GM18861 (cell line): Measurements from ENCODE around the gene COL20A1.

Experiments used
- ATAC-seq: cut with Tn5 transposase; IDR thresholded peaks from one replicate; pipeline ENCODE4 v1.9.1; 2021; ENCODE audit not compliant: unreplicated experiment

COL20A1 gene

GRCh38 chr20:63346131-63347080 lies 53.4 kb downstream of the COL20A1 start:
- ATAC-seq = no peak

- ATAC-seq = no peak
These were observed 54.2 kb downstream of the COL20A1 start for GRCh38 chr20:63347081-63347741.

DNA sequence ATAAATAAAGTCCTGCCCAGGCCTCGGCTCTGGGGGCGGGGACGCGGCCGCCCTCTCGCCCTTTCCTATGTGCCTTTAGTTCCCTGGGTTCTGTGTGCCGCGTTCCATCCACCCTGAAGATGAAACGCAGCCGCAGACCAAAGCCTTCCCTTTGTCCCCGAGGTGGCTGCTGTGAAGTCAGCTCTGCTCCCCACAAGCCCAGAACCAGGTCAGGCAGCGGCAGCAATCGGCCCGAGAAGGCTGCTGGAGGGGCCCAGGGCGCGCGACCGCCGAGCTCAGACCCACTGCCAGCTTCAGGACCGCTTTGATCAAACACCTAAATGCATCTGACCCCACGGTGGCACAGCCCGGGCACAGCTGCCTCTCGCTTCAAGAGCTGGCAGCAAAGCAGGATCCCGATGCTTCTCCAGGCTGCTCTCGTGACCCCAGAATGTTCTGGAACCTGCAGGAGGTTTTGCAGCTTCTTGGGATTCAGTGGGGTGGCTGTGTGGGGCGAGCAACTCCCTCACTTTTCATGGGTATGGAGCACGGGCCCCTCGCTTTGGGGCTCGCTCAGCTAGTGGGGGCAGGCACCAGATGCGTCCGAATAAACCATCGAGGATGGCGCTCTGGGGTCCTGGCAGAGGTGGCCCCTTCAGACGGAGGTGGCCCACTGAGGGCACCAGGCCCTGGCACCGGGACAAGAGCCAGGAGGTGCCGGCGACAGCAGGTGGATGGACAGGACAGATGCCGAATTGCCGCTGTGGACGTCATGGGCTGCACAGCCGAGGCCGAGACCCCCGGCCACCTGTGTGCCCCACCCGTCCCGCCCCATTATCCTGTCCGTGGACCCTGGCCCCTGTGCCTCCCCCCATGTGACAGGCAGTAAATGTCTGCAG lies 55.2 kb downstream of the COL20A1 start:
- ATAC-seq = no peak

DNA sequence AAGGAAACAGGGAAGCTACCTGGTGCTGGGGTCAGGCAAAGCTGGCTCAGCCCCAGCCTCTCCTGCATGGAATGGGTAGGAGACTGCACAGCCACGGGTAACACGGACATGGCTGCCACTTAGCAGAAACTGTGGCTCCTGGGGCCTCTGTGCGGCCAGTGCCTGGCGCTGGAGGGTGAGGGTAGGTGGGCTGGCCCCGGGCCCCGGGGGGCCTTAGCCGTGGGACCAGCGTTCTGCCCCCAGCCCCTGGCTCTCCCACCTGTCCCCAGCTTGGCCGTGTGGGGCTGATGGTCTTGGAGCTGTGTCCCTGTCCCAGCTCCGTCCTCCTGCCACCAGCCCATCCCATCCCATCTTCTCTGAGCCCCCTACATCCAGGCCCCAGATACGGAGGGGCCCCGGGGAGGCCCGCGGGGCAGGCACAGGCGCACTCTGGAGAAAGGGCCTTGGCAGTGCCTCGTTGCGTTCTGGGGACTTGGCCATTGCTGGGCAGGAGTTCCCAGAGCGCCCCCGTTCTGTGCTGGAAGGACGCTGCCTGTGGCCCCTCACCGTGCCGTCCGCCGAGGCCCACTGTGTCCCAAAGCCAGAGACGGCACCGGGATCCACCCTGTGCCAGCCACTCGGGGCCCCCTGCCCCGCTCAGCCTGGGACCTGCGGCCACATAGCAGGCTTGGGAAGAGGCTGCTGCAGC lies 56.0 kb downstream of the COL20A1 start:
- no peak for ATAC-seq

- ATAC-seq = no peak
These were observed 56.5 kb downstream of the COL20A1 start for GRCh38 chr20:63349516-63349895.

- no peak for ATAC-seq
These were observed 57.2 kb downstream of the COL20A1 start for GRCh38 chr20:63350196-63350595.

DNA sequence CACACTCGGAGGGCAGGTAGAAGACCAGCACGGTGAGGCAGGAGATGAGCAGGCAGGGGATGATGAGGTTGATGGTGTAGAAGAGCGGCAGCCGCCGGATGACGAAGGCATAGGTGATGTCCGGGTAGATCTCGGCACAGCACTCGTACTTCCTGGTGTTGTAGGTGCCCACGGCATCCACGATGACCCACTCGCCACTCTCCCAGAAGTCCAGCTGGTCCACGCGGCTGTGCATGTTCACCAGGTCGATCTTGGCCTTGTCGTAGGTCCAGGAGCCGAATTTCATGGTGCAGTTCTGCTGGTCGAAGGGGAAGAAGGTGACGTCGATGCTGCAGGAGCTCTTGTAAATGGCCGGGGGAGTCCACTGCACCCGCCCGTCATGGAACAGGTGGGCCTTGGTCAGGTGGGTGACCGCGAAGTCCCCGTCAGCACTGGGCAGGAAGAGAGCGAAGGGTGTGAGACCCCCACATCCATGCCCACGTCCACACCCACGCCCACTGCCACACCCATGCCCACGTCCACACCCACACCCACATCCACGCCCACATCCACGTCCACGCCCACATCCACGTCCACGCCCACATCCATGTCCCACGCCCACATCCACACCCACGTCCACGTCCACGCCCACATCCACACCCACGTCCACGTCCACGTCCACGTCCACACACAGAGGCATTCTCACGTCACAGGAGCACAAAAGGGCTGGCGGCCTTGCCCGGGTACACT lies 57.8 kb downstream of the COL20A1 start:
- ATAC-seq = no peak

GRCh38 chr20:63351326-63351700 lies 58.3 kb downstream of the COL20A1 start:
- ATAC-seq = no peak

DNA sequence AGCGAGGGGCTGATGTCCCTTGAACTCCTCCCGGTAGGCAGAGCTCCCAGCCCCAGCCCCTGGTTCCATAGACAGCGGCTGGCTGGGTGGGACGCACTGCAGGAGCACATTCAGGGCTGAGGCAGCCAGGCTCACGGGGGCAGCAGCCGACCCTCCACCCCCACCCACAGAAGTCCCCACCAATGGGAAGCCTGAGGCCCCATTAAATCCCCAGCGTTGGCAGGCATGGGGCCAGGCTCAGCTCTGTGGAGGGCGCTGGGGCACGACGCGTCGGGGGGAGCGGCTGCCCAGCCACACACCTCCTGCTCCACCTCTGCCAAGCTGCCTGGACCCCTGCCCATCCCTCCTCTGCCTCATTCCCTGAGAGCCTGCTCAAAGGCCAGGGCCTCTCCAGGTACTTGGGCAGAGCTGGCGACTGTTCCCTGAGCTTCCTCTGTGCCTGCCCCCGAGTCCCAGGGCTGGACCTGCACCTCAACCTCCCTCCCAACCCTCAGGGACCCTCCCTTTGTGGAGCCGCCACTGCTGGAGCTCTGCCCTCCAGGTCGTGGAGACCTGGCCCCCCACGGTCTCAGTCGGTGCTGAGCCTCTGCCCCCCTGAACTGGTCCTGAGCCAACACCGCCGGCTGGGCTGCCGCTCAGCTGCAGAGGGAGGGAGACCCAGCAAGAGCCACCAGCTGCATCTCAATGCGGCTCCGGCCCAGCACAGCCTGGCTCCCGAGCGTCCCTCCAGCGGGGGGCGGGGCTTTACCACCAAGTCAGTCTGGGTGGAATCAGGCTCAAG lies 59.0 kb downstream of the COL20A1 start:
- ATAC-seq = no peak

DNA sequence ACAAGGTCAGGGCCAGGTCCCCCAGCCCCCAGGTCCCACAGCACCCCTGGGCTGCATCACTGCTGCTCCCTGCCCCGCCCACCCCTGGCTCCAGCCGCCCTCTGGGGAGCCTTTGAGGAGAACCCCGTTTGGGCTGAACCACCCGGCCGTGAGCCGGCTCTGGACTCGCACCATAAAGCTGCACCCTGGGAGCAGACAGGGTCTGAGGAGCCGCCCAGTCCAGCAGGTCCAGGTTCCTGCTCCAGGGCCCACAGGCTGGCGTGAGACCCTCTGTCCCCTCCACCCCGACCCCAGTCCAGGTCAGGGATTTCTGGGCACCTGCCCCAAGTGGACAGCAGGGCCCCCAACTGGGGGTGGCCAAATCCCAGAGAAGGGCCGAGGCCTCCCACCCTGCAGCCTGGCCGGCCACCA lies 59.8 kb downstream of the COL20A1 start:
- no peak for ATAC-seq

- ATAC-seq = no peak
These were observed 61.8 kb downstream of the COL20A1 start for GRCh38 chr20:63354636-63355350.

DNA sequence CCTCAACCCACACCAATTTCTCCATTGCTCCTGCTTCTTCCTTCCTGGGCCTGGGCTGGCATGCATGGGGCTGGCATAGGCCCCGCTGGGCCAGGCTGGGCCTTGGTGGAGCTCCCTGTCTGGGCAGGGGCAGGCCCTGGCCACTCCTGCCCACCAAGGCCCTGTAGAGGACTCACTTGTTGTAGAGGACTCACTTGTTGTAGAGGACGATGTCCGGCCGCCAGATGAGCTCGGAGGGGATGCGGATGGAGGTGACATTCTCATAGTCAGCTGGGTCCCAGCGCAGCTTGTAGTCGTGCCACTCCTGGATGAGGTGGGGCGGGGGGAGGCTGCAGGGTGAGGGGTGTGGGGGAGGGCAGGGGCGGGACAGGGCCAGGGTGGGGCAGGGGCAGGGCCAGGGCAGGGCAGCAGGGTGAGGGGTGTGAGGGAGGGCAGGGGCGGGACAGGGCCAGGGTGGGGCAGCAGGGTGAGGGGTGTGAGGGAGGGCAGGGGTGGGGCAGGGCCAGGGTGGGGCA lies 62.9 kb downstream of the COL20A1 start:
- ATAC-seq = no peak

GRCh38 chr20:63356511-63356910 lies 63.5 kb downstream of the COL20A1 start:
- no peak for ATAC-seq

DNA sequence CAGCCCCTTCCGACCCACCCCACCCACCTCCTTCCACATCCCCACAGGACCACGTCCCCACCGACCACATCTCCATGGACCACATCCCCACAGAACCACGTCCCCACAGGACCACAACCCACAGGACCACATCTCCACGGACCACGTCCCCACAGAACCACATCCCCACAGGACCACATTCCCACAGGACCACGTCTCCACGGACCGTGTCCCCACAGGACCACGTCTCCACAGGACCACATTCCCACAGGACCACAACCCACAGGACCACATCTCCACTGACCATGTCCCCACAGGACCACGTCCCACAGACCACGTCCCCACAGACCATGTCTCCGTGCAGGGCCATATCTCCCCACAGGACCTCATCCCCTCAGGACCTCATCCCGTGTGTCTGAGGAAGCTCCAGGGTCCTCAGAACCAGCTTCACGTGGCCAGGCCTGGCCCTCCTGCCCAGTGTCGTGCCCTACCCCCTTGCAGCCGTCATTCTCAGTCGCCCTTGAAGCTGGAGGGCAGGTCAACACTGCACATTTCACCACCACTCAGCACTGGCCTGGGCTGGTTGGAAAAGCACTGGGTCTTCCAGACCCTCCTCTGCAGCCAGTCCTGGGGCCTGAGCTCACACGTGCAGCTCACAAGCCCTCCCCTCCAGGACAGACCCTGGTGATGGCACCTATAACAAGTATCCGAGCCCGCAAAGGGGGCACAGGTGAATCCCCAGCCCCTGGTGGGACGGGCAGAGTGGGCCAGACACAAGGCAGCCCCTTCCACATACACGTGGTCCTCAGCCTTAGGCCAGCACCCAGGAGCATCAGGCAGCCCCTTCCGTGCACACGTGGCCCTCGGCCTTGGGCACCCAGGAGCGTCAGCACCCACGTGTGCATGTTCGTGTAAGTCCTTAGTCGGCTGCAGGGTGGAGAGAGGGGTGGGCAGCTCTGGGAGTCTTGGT lies 64.2 kb downstream of the COL20A1 start:
- no peak for ATAC-seq

GRCh38 chr20:63357921-63358905 lies 65.2 kb downstream of the COL20A1 start:
- ATAC-seq = no peak
